ENCODE measurements around the gene FARP1. TPM values are rescaled to one million over a fixed set of nuclear protein-coding genes. Genes with fewer than 3 reads are reported as not detected.
A peak's percentile ranks its signal among the peaks of the same experiment; 100 is the strongest.

The FARP1 gene
- total and polyA plus RNA-seq, 2 of the 13 experiments (the other 11 are each of a cell fraction or from before 2014, with no cell fraction given), result 70.6 to 126 TPM

GRCh38 chr13:98445340-98446233 lies 302.7 kb downstream of the FARP1 start (continued):
- no peak for TF ChIP-seq SIX4 (CRISPR knock-in tag; IDR thresholded peaks at IDR 0.05)
- no peak for TF ChIP-seq PHB2 (IDR thresholded peaks at IDR 0.05; ENCODE audit: partially characterized antibody)
- no peak for TF ChIP-seq ZNF552 (CRISPR knock-in tag; IDR thresholded peaks at IDR 0.05; ENCODE audit: borderline replicate concordance)
- TF ChIP-seq NR3C1 (CRISPR knock-in tag; IDR thresholded peaks at IDR 0.05), result no peak
- no peak for TF ChIP-seq ATF3 (CRISPR knock-in tag; IDR thresholded peaks at IDR 0.05)
- peak; percentile 14; the same call in 1 of the 2 replicates for TF ChIP-seq ZNF326 (CRISPR knock-in tag; IDR thresholded peaks at IDR 0.05; ENCODE audit: borderline replicate concordance)
- TF ChIP-seq MXD4 (CRISPR knock-in tag; IDR thresholded peaks at IDR 0.05), result no peak
- TF ChIP-seq TFDP2 (CRISPR knock-in tag; IDR thresholded peaks at IDR 0.05), result no peak
- TF ChIP-seq EEA1 (CRISPR knock-in tag; IDR thresholded peaks at IDR 0.05; ENCODE audit: borderline replicate concordance), result no peak
- no peak for TF ChIP-seq GTF2F1 (IDR thresholded peaks at IDR 0.05; ENCODE audit: low read length)
- TF ChIP-seq ZBTB26 (CRISPR knock-in tag; IDR thresholded peaks at IDR 0.05; ENCODE audit: borderline replicate concordance), result no peak
- TF ChIP-seq GATA4 (IDR thresholded peaks at IDR 0.05; ENCODE audit: borderline replicate concordance, low read depth), result no peak
- no peak for TF ChIP-seq ZSCAN12 (CRISPR knock-in tag; IDR thresholded peaks at IDR 0.05)
- TF ChIP-seq ZSCAN9 (CRISPR knock-in tag; IDR thresholded peaks at IDR 0.05; ENCODE audit: borderline replicate concordance), result no peak
- no peak for TF ChIP-seq PPARG (CRISPR knock-in tag; conservative IDR thresholded peaks at IDR 0.05)
- TF ChIP-seq DRAP1 (CRISPR knock-in tag; IDR thresholded peaks at IDR 0.05), result no peak
- TF ChIP-seq MAFF (IDR thresholded peaks at IDR 0.05; ENCODE audit: low read depth, low read length), result no peak
- no peak for TF ChIP-seq ZNF75D (CRISPR knock-in tag; IDR thresholded peaks at IDR 0.05; ENCODE audit: borderline replicate concordance)
- TF ChIP-seq HOXA5 (CRISPR knock-in tag; IDR thresholded peaks at IDR 0.05), result no peak
- TF ChIP-seq MEF2D (CRISPR knock-in tag; IDR thresholded peaks at IDR 0.05), result no peak
- no peak for TF ChIP-seq GFI1 (CRISPR knock-in tag; IDR thresholded peaks at IDR 0.05; ENCODE audit: borderline replicate concordance)
- no peak for TF ChIP-seq IKZF1 (IDR thresholded peaks at IDR 0.05)
- TF ChIP-seq ZNF629 (CRISPR knock-in tag; conservative IDR thresholded peaks at IDR 0.05), result no peak
- TF ChIP-seq ZNF136 (CRISPR knock-in tag; IDR thresholded peaks at IDR 0.05; ENCODE audit: low read depth), result no peak
- TF ChIP-seq CREM (IDR thresholded peaks at IDR 0.05), result no peak
- TF ChIP-seq CREM (CRISPR knock-in tag; IDR thresholded peaks at IDR 0.05), result no peak
- no peak for TF ChIP-seq ZNF746 (CRISPR knock-in tag; IDR thresholded peaks at IDR 0.05)
- TF ChIP-seq TEF (CRISPR knock-in tag; IDR thresholded peaks at IDR 0.05), result no peak

All from HepG2 (cell line).